Left lung (tissue), 10 donors: ENCODE results near the gene SLC12A9. TPM values are rescaled to one million over a fixed set of nuclear protein-coding genes. Genes with fewer than 3 reads are reported as not detected.

ENCODE experiments used
- ATAC-seq: fragments of 200-7000 bp; cut with Tn5 transposase; one replicate; pipeline ENCODE4 v1.9.1; 2020; ENCODE audit warnings: moderate library complexity
- DNase-seq, 4 donors: peaks; one replicate each; pipeline ENCODE4 v3.0.0-alpha.2; 2013 to 2020
- H3K27ac ChIP-seq, 2 donors: fragments of 200-600 bp; sonication (generic) in 1 of 2; one replicate each; pipeline versions ENCODE4 v1.5.0 to v1.8.0; 2020 to 2021
- H3K27me3 ChIP-seq, 2 donors: fragments of 200-600 bp; sonication (generic) in 1 of 2; one replicate each; pipeline versions ENCODE4 v1.5.0 to v1.8.0; 2020 to 2021
- H3K36me3 ChIP-seq, 2 donors: fragments of 200-600 bp; sonication (generic) in 1 of 2; one replicate each; pipeline versions ENCODE4 v1.5.0 to v1.8.0; 2020 to 2021
- H3K4me1 ChIP-seq, 2 donors: fragments of 200-600 bp; one replicate each; pipeline ENCODE4 v1.8.0; 2021
- H3K4me3 ChIP-seq, 2 donors: fragments of 200-600 bp; sonication (generic) in 1 of 2; one replicate each; pipeline versions ENCODE4 v1.5.0 to v1.8.0; 2020 to 2021; ENCODE audit warnings: mild to moderate bottlenecking in 1 of 2
- H3K9me3 ChIP-seq, 2 donors: fragments of 200-600 bp; sonication (generic) in 1 of 2; one replicate each; pipeline versions ENCODE4 v1.5.0 to v1.8.0; 2020 to 2021
- intact Hi-C, 2 donors: fragments of 100-400 bp; cut with DNase I; formaldehyde crosslinking; loops; one replicate each; pipeline versions ENCODE4 v1.11.2 to v1.14.2; 2022
- polyA plus RNA-seq, 6 donors: library from polyadenylated mRNA; unstranded; fragments of 120-200 nt; gene quantifications; one replicate each; pipeline ENCODE4 v1.2.1, GENCODE V29; 2013; ENCODE audit not compliant: insufficient read length in 6 of 6
- total RNA-seq, 2 donors: library from RNA; stranded (reverse); fragmentation: NEBNext Ultra II Directional; extraction: Animal tissue kit (Norgen Biotek cat#: 25700); gene quantifications; one replicate each; pipeline ENCODE4 v1.2.1, GENCODE V29; 2021
- TF ChIP-seq, protein P1 (sequence below), 2 donors: fragments of 200-600 bp; sonication (generic) in 1 of 2; IDR thresholded peaks; one replicate each; pipeline versions ENCODE4 v1.5.0 to v1.8.0; 2021; ENCODE audit warnings: antibody characterized with exemption in 2 of 2
- donor health status: DM: no; HTN: yes; CAD: no.
- donor health status: DM: no; HTN: no; CAD: no.

The SLC12A9 gene
- total and polyA plus RNA-seq, 8 donors, result 32.2 to 53.7 (median 40.8) TPM

DNA sequence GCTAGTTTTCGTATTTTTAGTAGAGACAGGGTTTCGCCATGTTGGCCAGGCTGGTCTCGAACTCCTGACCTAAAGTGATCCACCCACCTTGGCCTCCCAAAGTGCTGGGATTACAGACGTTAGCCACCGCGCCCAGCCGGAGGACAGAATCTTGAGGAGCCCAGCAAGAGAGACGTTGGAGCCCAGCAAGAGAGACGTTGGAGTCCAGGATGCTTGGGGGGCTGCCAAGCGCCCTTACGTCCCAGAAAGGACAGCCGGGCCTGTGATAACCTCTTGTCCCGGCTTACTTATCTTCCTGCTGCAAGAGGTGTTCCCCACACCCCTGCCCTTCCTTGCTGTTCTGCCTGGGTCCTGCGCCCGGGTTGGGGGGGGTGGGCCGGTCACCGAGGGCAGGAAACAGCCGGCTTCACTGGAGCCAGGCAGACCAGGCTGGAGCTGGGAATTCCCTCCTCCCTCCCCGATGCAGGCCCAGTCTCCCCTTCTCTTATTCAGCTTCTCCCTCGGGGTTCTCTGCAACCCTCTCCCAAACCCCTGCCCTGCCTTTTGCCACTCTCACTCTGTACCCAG, 23.3 kb upstream of the SLC12A9 start:
- ATAC-seq (no peak), DNase-seq (peak in 1 of 4 donors; percentile 57)
- TF ChIP-seq, protein P1, sequence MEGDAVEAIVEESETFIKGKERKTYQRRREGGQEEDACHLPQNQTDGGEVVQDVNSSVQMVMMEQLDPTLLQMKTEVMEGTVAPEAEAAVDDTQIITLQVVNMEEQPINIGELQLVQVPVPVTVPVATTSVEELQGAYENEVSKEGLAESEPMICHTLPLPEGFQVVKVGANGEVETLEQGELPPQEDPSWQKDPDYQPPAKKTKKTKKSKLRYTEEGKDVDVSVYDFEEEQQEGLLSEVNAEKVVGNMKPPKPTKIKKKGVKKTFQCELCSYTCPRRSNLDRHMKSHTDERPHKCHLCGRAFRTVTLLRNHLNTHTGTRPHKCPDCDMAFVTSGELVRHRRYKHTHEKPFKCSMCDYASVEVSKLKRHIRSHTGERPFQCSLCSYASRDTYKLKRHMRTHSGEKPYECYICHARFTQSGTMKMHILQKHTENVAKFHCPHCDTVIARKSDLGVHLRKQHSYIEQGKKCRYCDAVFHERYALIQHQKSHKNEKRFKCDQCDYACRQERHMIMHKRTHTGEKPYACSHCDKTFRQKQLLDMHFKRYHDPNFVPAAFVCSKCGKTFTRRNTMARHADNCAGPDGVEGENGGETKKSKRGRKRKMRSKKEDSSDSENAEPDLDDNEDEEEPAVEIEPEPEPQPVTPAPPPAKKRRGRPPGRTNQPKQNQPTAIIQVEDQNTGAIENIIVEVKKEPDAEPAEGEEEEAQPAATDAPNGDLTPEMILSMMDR (IDR thresholded peaks at IDR 0.05), result no peak
- intact Hi-C loops, result no loop called here
- Histone ChIP-seq H3K9me3 (no peaks in the 10 kb centered on the region), H3K27ac (peak overlapping the region; percentile 39 to 64), H3K4me3 (peak overlapping the region in 1 of 2 donors; percentile 61), H3K36me3 (no peaks in the 10 kb centered on the region), H3K4me1 (peaks cover 5 to 37% of the 10 kb centered on the region in 2 donors), H3K27me3 (peaks cover 0 to 44% of the 10 kb centered on the region in 2 donors)

DNA sequence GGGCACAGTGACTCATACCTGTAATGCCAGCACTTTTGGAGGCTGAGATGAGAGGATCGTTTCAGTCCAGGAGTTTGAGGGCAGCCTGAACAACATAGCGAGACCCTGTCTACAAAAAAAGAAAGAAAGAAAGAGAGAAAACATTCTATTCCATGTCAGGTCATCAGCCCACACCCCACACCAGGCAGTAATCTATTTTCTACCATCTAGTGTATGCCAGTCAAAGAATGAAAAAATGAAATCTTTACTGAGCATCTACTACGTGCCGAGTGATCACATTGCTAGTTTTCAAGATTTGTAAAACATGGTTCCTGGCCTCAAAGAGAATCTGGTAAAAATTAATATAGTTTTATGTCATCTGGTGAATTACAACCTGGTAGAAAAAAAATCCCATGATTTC, 22.1 kb upstream of the SLC12A9 start:
- H3K27ac ChIP-seq, result no peak overlapping the region
- TF ChIP-seq, protein P1 (IDR thresholded peaks at IDR 0.05), result no peak
- no peak for ATAC-seq
- intact Hi-C loops, result no loop called here
- no peak overlapping the region for H3K4me3 ChIP-seq
- H3K4me1 ChIP-seq, result peaks cover 0 to 28% of the 10 kb centered on the region in 2 donors
- no peak for DNase-seq
- peaks cover 0 to 44% of the 10 kb centered on the region in 2 donors for H3K27me3 ChIP-seq
- no peaks in the 10 kb centered on the region for H3K9me3 ChIP-seq
- no peaks in the 10 kb centered on the region for H3K36me3 ChIP-seq

DNA sequence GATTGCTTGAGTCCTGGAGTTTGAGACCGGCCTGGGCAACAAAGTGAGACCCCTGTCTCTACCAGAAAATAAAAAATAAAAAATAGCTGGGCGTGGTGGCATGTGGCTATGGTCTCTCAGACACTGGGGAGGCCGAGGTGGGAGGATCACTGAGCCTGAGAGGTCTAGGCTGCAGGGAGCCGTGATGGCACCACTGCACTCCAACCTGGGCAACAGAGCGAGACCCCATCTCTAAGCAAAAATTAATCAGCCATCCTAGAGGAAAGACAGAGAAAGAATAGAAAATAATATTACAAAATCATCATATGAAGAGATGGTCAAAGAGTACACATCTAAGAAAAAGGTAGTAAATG, 20.3 kb upstream of the SLC12A9 start:
- DNase-seq (no peak), ATAC-seq (no peak)
- Histone ChIP-seq H3K27ac (no peak overlapping the region), H3K4me3 (no peak overlapping the region), H3K9me3 (no peaks in the 10 kb centered on the region), H3K4me1 (peaks cover 6 to 25% of the 10 kb centered on the region in 2 donors), H3K36me3 (no peaks in the 10 kb centered on the region), H3K27me3 (peaks cover 0 to 26% of the 10 kb centered on the region in 2 donors)
- intact Hi-C loops, result no loop called here
- TF ChIP-seq, protein P1 (IDR thresholded peaks at IDR 0.05), result no peak

GRCh38 chr7:100835903-100836811, 16.4 kb upstream of the SLC12A9 start:
- H3K4me1 ChIP-seq, result peaks cover 6 to 19% of the 10 kb centered on the region in 2 donors
- H3K27me3 ChIP-seq, result no peaks in the 10 kb centered on the region
- no peaks in the 10 kb centered on the region for H3K9me3 ChIP-seq
- TF ChIP-seq, protein P1 (IDR thresholded peaks at IDR 0.05), result no peak
- ATAC-seq (peak; percentile 78), DNase-seq (peak in 2 of 4 donors; percentile 59 to 83)
- peak overlapping the region; percentile 83 to 84 for H3K27ac ChIP-seq
- peak overlapping the region in 1 of 2 donors; percentile 48 for H3K4me3 ChIP-seq
- no peaks in the 10 kb centered on the region for H3K36me3 ChIP-seq
- intact Hi-C loops, result loop anchor here in 1 of 2 donors (5.0 kb wide), 1 partner anchor 34 kb away; no protein-coding TSS in a partner anchor

DNA sequence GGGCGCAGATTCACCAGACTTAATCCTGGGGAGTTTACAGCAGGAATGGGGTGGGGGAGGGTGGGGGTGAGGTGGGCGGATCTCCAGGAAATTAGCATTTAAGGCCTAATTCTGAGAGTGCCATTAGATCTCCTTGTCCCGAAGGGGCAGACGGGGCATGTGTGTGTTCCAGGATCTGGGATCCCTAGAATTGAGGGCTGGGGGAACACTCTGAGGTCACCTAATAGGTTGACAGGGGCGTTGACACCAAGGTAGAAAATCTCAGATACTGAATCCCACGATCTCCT, 15.8 kb upstream of the SLC12A9 start:
- Histone ChIP-seq H3K9me3 (no peaks in the 10 kb centered on the region), H3K4me1 (peaks cover 6 to 19% of the 10 kb centered on the region in 2 donors), H3K27ac (peak overlapping the region; percentile 83 to 84), H3K36me3 (no peaks in the 10 kb centered on the region), H3K4me3 (peak overlapping the region; percentile 24 to 48), H3K27me3 (no peaks in the 10 kb centered on the region)
- DNase-seq (no peak), ATAC-seq (no peak)
- intact Hi-C loops, result loop anchor here in 1 of 2 donors (5.0 kb wide), 1 partner anchor 34 kb away; no protein-coding TSS in a partner anchor
- TF ChIP-seq, protein P1 (IDR thresholded peaks at IDR 0.05), result no peak
